ENCODE results near the gene SYP.
A peak's percentile ranks its signal among the peaks of the same experiment; 100 is the strongest.
"Not testable (repeated sequence)": the region's sequence is repeated elsewhere in the genome, so short reads cannot be mapped to it uniquely, and the experiment has no call there.

Gene SYP

DNA sequence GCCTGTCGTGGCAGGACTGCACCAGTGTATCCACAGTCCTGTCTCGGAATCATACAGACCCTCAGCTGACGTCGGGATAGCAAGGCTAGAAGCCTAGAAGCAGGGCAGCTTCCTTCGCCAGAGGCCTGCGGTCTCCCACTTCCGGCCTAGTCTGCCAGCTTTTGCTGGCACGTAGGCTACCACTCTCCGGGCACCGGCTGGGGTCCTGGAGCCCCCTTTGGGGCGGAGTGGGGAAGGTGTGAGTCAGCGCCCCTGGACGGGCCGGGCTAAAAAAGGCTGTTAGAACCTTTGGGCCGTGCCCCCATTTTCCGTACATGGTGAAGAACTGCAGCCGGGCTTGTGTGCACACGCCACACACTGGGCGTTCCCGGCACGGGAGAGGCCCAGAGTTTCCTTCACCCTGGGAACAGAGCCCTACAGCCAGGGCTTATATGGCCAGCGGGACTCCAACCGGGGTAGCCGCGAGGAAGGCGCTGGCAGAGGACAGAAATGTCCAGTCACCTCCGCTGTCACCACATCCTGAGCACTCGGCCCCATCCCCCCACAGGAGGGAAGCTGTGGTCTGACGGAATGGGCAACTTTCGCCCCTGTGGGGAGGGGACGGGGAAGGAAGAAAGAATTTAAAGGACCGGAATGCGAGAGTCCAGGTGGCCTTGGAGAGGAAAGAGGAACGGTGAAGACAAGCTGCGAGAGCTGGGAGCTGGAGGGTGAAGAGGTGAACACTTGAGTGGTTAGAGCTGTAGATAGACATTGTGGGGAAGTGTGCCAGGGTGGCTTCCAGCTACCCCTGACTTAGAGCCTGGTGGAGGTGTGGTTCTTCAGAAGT, 32.9 kb downstream of the SYP start:
- DNase-seq (ENCODE audit: low read depth in 2 of 2), result no peak

GRCh38 chrX:49165901-49166881, 33.8 kb downstream of the SYP start:
- no peak for DNase-seq (ENCODE audit: low read depth in 2 of 2)

GRCh38 chrX:49164589-49165360, 35.2 kb downstream of the SYP start:
- DNase-seq (ENCODE audit: low read depth in 2 of 2), result no peak

DNA sequence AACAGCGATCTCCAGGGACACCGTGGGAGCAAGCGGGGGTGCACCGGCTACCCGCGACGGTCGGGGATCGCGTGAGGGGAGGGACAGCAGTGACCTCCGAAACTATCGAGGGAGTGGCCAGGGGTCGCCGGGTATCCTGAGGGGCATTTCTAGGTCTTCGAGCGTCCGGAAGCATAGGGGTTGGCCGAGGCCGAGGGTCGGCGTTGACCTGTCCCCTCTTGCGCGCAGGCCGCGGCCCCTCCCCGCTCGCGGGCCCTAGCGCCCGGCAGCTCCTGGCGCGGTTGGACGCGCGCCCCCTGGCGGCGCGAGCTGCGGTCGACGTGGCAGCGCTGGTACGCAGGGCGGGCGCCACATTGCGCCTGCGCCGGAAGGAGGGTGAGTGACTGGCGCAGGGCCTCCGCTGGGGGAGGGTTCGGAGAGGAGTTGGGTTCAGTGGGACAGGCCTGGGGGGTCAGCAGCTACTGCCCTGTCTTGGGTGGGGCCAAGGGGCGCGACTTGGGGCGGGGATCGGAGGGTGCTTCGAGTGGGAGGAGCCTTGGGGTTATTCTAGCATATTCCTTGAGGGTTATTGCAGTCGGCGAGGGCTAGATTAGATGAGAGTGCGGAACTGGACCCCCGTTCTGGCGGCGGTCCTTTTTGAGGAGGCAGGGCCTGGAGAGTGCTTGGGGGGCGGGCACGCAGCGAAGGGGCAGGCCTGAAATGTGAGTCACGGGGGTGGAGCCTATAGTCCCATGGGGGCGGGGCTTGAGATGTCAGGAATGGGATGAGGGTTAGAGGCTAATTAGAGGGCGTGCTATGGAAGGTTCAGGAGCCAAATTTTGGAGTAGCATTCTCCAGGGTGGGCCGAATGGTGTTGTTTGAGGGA, 36.2 kb downstream of the SYP start:
- peak in 1 of 2 experiments; percentile 53 for DNase-seq (ENCODE audit: low read depth in 2 of 2)

DNA sequence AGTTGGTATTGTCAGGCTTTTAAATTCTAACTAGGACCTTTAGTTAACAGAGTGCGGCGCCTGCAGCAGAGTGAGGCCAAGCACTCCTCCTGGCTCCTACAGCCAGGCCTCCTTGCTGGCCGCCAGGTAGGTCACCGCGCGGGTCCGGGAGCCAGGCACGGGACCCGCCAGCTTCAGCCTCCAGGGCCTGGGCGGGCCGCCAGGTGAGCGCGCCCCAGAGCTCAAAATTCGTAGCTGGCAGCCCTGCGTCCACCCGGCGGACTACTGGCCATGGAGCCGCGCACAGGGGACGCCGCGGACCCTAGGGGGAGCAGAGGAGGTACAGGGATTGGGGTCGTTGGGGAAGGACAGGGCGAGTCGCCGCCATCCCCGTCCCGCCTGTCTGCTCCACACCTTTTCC, 37.4 kb downstream of the SYP start, which contains the start of gene MAGIX:
MAGIX (plus strand) TSS at position 139 of the 400 bp plus-strand sequence; CDS start at position 271, 132 bp downstream.
- DNase-seq (ENCODE audit: low read depth in 2 of 2), result no peak

- DNase-seq (ENCODE audit: low read depth in 2 of 2), result no peak
Measured at GRCh38 chrX:49161632-49162031, 38.4 kb downstream of the SYP start.

DNA sequence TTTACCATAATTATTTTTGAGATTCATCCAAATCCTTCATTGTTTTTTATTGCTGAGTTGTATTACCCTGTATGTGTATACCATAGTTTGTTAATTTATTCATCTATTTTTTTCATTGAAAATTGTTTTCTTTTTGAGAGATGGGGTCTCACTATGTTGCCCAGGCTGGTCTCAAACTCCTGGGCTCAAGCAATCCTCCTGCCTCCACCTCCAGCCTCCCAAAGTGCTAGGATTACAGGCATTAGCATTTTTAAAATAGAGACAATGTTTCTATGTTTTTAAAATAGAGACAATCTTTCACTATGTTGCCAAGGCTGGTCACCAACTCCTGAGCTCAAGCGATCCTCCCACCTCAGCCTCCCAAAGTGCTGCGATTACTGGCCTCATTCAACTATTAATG, 39.1 kb downstream of the SYP start:
- no peak for DNase-seq (ENCODE audit: low read depth in 2 of 2)

- DNase-seq (ENCODE audit: low read depth in 2 of 2), result no peak
Measured at GRCh38 chrX:49157194-49157593, 42.8 kb downstream of the SYP start.

- DNase-seq (ENCODE audit: low read depth in 2 of 2), result peak; percentile 76 to 78
Measured at GRCh38 chrX:49155900-49156837, 43.8 kb downstream of the SYP start.

DNA sequence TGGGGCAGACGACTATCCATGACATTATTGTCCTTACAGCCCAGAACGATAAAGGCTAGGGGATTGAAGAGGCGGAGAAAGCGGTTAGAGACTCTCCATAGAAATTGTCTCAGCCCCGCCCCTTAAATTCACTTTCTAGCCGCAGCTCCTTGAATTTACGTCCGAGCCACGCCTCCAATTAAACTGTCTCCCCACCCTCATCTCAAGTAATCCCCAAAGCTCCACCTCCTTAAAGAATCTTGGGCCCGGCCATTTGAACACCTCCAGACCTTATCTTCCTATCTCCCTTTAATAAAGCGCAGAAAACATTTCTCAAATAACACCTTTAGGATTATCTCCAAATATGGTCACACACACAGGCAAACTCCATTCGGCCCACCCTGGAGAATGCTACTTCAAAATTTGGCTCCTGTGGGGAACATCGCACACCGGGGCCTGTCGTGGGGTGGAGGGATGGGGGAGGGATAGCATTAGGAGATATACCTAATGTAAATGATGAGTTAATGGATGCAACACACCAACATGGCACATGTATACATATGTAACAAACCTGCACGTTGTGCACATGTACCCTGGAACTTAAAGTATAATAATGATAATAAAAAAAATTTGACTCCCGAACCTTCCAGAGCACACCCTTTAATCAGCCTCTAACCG, 44.6 kb downstream of the SYP start:
- DNase-seq (ENCODE audit: low read depth in 2 of 2), result peak; percentile 46

DNA sequence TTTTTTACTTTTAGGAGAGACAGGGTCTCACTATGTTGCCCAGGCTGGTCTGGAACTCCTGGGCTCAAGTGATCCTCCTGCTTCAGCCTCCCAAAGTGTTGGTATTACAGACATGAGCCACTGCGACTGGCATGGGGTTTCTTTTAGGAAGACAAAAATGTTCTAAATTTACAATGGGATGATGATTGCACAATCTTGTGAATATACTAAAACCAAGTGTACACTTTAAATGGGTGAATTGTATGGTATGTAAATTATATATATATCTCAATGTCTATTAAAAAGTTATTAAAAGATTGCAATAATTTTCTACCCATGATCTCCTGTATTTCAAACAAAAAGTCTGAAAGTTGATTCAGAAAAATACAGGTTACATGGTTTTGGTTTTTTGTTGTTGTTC, 46.5 kb downstream of the SYP start:
- no peak for DNase-seq (ENCODE audit: low read depth in 2 of 2)

GRCh38 chrX:49149291-49149690, 50.7 kb downstream of the SYP start:
- DNase-seq (ENCODE audit: low read depth in 2 of 2), result not testable (repeated sequence)

GRCh38 chrX:49148390-49149100, 51.4 kb downstream of the SYP start:
- DNase-seq (ENCODE audit: low read depth in 2 of 2), result not testable (repeated sequence)

DNA sequence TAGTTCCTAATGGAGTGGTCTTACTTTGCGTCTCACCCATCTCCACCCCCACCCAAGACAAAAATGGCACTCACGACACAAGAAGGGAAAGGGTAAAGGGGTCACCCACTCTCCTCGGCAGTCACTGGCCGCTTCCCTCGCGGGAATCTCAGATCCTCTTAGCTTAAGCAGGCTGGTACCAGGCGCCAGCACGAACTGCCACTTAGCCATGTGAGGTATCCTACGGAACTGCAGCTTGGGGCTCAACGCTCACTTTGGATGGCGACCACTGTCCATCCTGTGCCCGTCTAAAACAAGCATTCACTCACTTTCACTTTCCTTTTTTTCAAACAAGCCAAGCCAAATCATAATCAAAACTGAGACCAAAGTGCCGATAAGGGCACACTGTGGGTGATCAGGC, 52.1 kb downstream of the SYP start:
- DNase-seq (ENCODE audit: low read depth in 2 of 2), result no peak

- no peak for DNase-seq (ENCODE audit: low read depth in 2 of 2)
Measured at GRCh38 chrX:49147282-49147681, 52.7 kb downstream of the SYP start.

DNA sequence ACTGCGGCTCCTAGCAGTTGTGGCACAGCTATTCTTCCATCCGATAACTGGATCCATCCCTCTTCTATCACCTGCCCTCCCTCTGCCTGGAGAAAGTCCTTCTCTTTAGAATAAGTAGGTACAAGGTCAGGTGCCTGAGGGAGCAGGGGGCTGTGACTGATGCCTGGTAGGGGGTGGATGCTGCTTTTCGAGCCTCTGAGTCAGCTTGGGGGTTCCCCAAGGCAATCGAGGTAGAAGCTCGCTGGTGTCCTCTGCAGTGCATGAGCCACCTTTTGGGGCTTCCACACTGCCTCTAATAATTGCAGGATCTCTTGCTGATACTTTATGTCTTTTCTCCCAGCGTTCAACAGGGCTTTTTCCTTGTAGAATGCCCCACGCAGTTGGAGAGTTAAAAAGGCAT, 56.8 kb downstream of the SYP start:
- DNase-seq (ENCODE audit: low read depth in 2 of 2), result not testable (repeated sequence)

DNA sequence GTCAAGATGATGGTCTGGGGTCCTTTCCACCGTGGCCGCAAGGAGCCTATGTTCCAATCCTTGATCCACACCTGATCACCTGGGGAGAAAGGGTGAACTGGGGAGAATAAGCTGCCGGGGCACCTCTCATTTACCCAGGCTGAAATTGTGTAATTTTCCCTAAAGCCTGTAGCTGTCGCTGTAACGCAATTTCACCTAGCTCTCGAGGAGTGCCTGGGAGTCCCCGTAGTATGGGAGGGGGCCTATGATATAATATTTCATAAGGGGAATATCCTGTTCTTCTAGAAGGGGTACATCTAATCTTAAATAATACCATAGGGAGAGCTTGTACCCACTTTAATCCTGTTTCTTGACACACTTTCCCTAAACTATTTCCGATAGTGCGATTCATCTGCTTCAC, 57.7 kb downstream of the SYP start:
- DNase-seq (ENCODE audit: low read depth in 2 of 2), result not testable (repeated sequence)

GRCh38 chrX:49139713-49140112, 60.3 kb downstream of the SYP start:
- no peak for DNase-seq (ENCODE audit: low read depth in 2 of 2)
